ENCODE measurements around the gene LEFTY1.

DNA sequence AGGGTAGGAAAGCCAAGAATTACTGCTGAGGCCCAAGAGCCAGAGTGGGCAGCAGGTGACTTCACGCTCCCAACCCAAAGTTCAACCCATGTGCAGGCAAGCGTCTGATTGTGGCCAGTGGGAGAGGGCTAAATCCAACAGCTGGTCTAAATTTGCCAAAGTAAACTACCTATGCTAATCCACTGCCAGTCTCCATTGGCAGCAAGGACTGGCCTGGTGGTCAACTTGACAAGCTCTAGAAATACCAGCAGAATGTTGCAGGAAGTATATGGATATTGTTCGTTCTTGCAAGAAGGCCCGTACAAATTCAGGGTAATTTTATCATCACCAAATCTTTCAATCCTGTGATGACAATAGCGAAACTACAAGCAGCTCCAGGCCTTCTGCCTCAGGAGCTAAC, 8.3 kb downstream of the LEFTY1 start:
- TF ChIP-seq, protein P1, sequence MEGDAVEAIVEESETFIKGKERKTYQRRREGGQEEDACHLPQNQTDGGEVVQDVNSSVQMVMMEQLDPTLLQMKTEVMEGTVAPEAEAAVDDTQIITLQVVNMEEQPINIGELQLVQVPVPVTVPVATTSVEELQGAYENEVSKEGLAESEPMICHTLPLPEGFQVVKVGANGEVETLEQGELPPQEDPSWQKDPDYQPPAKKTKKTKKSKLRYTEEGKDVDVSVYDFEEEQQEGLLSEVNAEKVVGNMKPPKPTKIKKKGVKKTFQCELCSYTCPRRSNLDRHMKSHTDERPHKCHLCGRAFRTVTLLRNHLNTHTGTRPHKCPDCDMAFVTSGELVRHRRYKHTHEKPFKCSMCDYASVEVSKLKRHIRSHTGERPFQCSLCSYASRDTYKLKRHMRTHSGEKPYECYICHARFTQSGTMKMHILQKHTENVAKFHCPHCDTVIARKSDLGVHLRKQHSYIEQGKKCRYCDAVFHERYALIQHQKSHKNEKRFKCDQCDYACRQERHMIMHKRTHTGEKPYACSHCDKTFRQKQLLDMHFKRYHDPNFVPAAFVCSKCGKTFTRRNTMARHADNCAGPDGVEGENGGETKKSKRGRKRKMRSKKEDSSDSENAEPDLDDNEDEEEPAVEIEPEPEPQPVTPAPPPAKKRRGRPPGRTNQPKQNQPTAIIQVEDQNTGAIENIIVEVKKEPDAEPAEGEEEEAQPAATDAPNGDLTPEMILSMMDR (conservative IDR thresholded peaks at IDR 0.05; ENCODE audit: low read depth, low read length), result no peak
- TF ChIP-seq CEBPB (IDR thresholded peaks at IDR 0.05; ENCODE audit: low read depth, low read length) (no peak), SMC3 (IDR thresholded peaks at IDR 0.05; ENCODE audit: low read depth, low read length) (no peak)
